Measurements from ENCODE around the gene USP40.

Gene USP40

DNA sequence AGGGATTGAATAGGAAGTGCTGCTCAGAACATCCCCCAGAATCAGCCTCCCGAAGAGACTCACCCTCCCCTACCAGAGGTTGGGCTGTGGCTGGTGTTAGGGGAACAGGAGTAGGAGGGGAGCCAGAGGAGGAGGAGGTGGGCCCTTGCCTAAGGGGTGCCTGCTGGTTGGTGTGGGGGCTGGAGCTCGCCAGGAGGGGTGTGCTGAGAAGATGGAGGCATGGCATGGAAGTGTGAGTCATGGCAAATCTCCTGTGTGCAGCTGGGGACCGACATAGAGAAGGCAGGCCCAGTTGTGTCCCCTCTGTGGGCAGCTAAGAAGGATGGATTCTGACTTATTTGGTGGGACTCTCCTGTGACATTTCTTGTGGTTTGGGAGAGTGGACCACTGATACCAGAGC, 138.6 kb downstream of the USP40 start:
- Mint-ChIP-seq H3K27ac (peak overlapping the region; percentile 83), H3K4me3 (no peak overlapping the region), H3K36me3 (peaks cover 59 to 71% of the 10 kb centered on the region in 2 donors), H3K27me3 (no peaks in the 10 kb centered on the region), H3K9me3 (peaks cover 7 to 12% of the 10 kb centered on the region in 2 donors), H3K4me1 (peaks cover 47 to 86% of the 10 kb centered on the region in 2 donors)
- DNase-seq = no peak
- no peak for ATAC-seq (replicated peaks)

DNA sequence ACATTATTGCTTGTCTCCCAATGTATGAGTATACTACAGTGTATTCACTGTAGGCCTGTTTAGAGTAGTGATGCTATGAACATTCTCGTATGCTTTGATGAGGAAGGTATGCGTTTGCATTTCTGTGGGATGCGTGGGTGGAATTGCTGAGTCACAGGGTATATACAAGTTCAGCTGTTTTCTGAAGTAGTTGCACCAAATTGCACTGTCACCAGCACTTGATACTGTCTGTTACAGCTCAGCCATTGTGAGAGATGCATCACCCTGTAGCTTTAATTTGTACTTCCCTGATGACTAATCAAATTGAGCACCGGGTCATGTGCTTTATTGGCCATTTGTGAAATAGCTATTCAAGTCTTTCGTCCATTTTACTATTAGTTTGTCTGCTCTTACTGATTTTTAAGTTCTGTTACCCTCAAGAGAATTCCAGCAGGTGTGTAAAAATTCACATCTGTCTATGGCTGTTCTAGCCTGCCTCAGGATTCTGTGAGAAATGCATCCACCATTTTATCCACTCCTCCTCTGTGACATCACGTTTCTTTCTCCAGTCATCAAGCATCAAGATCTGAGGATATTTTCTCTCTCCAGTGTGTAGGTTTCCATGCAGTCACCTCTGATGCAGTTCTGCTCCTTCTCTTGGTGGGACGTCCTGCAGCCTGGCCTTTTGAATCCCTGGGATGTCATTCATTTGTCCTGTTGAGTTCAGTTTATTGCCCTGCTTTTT, 139.8 kb downstream of the USP40 start:
- H3K27me3 Mint-ChIP-seq = no peaks in the 10 kb centered on the region
- ATAC-seq (replicated peaks) (no peak), DNase-seq (no peak)
- peaks cover 7 to 12% of the 10 kb centered on the region in 2 donors for H3K9me3 Mint-ChIP-seq
- H3K36me3 Mint-ChIP-seq = peaks cover 64 to 73% of the 10 kb centered on the region in 2 donors
- H3K4me1 Mint-ChIP-seq = peaks cover 54 to 95% of the 10 kb centered on the region in 2 donors
- H3K27ac Mint-ChIP-seq = peak overlapping the region; percentile 81
- no peak overlapping the region for H3K4me3 Mint-ChIP-seq

Data from stimulated activated naive B cell treated with anti-CD40 and anti-IgM and Interleukin-4, amounts not matched to agents 10 μg/mL and 1 μg/mL and 100 μg/mL, for 72 hours (primary cell).